ENCODE data around the gene KCNJ12.
"Not testable (repeated sequence)": the region's sequence is repeated elsewhere in the genome, so short reads cannot be mapped to it uniquely, and the experiment has no call there.

The KCNJ12 gene

DNA sequence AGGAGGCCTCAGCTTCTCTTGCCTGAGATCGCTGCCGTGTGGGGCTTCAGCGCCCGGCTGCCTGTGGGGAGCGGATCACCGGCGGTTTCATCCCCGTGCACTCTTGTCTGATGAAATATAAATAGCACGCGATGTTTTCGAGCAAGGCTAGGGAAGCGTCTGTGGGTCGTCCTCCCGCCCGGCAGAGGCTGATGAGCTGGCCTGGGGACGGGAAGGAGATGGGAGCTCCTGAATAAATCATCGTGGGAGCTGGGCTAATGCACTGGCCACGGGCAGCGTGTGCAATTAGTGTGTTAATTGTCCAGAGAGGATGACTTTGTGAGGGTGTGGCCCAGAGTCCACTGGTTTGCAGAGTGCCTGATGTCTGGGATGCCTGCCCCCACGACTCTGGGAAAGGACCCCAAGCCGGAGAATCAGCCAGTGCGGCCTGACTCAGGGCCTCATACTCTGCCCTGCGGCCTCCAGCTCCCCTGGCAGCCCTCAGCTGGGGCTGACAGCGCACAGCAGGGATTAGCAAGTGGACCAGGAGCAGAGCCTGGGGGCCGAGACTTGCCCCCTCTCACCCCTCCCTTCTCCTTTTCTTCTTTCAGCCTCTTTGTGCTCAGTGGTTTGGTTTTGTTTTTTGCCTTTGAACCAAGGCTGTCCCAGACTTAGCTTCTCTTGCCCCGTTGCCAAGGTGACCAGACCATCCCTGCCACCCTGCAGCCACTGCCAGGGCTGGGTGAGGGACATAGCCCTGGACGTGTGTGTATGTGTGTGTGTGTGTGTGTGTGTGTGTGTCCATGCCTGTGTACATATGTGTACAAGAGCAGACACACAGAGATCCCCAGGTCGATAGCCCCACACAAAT is 21.4 kb downstream of the KCNJ12 start:
- TF ChIP-seq, protein P1, sequence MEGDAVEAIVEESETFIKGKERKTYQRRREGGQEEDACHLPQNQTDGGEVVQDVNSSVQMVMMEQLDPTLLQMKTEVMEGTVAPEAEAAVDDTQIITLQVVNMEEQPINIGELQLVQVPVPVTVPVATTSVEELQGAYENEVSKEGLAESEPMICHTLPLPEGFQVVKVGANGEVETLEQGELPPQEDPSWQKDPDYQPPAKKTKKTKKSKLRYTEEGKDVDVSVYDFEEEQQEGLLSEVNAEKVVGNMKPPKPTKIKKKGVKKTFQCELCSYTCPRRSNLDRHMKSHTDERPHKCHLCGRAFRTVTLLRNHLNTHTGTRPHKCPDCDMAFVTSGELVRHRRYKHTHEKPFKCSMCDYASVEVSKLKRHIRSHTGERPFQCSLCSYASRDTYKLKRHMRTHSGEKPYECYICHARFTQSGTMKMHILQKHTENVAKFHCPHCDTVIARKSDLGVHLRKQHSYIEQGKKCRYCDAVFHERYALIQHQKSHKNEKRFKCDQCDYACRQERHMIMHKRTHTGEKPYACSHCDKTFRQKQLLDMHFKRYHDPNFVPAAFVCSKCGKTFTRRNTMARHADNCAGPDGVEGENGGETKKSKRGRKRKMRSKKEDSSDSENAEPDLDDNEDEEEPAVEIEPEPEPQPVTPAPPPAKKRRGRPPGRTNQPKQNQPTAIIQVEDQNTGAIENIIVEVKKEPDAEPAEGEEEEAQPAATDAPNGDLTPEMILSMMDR (IDR thresholded peaks at IDR 0.05; ENCODE audit: low read depth, low read length): no peak
- peak; percentile 74 for DNase-seq (ENCODE audit: low read depth, low spot score)
- in situ Hi-C loops (cut with HindIII; ENCODE audit: low sequenced_read_pairs): no loop called here
- H3K4me3 ChIP-seq (ENCODE audit: low read depth, low read length): no peak overlapping the region

- in situ Hi-C loops (cut with HindIII; ENCODE audit: low sequenced_read_pairs): no loop called here
- H3K4me3 ChIP-seq (ENCODE audit: low read depth, low read length): no peak overlapping the region
- no peak for DNase-seq (ENCODE audit: low read depth, low spot score)
- TF ChIP-seq, protein P1 (IDR thresholded peaks at IDR 0.05; ENCODE audit: low read depth, low read length): no peak
Measured at GRCh38 chr17:21399474-21400186, 23.5 kb downstream of the KCNJ12 start.

DNA sequence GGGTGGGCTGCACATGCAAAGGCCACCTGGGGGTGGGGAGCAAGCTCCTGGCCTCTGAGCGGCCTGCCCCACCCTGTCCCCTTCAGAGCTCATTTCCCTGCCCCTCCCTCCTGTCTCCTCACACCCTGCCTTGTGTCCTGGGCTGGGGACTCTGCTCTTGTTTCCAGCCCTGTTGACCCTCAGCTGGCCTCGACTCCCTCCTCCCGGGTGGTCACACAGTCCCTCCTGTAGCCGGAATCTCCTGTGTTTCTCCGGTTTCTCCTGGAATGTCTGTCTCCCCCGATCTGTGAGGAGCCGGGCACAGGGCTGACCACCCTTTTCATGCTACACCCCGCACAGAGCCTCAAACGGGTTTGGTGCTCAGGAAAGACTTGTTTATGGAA is 24.0 kb downstream of the KCNJ12 start:
- DNase-seq (ENCODE audit: low read depth, low spot score); in situ Hi-C loops (cut with HindIII; ENCODE audit: low sequenced_read_pairs): not testable (repeated sequence)

GRCh38 chr17:21400816-21401593 is 24.8 kb downstream of the KCNJ12 start:
- DNase-seq (ENCODE audit: low read depth, low spot score): no peak
- no peak overlapping the region for H3K4me3 ChIP-seq (ENCODE audit: low read depth, low read length)
- TF ChIP-seq, protein P1 (IDR thresholded peaks at IDR 0.05; ENCODE audit: low read depth, low read length): no peak
- in situ Hi-C loops (cut with HindIII; ENCODE audit: low sequenced_read_pairs): no loop called here

More for the DNA sequence above, 24.0 kb downstream of the KCNJ12 start:
- H3K4me3 ChIP-seq (ENCODE audit: low read depth, low read length): not testable (repeated sequence)

DNA sequence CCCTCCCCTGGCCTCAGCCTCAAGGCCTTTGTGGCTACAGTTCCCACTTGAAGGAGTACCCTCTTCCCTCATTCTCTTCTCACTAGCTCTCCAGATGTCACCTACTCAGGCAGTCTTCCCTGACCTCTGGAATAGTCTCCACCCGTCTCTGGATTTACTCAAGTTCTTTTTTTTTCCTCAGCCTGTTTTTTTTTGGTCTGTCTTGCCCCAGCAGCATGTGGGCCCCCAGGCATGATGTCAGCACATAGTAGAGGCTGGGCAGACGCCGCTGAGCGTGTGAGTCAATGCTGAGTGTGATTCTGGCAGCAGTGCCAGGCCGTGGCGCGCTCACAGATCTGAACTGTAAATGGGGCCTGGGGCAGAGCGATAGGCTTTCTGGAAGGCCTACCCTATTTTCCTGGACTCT is 26.0 kb downstream of the KCNJ12 start:
- in situ Hi-C loops (cut with HindIII; ENCODE audit: low sequenced_read_pairs); H3K4me3 ChIP-seq (ENCODE audit: low read depth, low read length): not testable (repeated sequence)
- DNase-seq (ENCODE audit: low read depth, low spot score): peak; percentile 95

DNA sequence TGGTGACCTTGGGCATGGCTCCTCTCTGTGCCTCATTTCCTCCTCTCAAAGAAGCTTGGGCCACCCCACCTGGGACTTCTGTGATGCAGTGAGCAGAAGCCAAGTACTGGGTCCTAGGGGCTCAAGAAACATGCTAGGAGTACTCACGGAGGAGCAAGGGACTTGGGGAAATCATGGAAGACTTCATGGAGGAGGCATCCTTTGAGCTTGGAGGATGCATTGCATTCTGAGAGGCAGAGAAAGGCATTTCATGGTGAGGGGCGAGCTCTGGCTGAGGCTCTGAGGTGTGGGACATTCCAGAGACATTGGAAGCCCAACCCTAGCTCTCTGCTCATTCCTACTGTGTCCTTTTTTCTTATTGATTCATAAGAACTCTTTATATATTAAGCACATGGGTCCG is 26.8 kb downstream of the KCNJ12 start:
- H3K4me3 ChIP-seq (ENCODE audit: low read depth, low read length); in situ Hi-C loops (cut with HindIII; ENCODE audit: low sequenced_read_pairs); DNase-seq (ENCODE audit: low read depth, low spot score): not testable (repeated sequence)

GRCh38 chr17:21404106-21404505 is 27.9 kb downstream of the KCNJ12 start:
- DNase-seq (ENCODE audit: low read depth, low spot score); H3K4me3 ChIP-seq (ENCODE audit: low read depth, low read length); in situ Hi-C loops (cut with HindIII; ENCODE audit: low sequenced_read_pairs): not testable (repeated sequence)

- DNase-seq (ENCODE audit: low read depth, low spot score); H3K4me3 ChIP-seq (ENCODE audit: low read depth, low read length); in situ Hi-C loops (cut with HindIII; ENCODE audit: low sequenced_read_pairs): not testable (repeated sequence)
Measured at GRCh38 chr17:21404539-21404938, 28.4 kb downstream of the KCNJ12 start.

DNA sequence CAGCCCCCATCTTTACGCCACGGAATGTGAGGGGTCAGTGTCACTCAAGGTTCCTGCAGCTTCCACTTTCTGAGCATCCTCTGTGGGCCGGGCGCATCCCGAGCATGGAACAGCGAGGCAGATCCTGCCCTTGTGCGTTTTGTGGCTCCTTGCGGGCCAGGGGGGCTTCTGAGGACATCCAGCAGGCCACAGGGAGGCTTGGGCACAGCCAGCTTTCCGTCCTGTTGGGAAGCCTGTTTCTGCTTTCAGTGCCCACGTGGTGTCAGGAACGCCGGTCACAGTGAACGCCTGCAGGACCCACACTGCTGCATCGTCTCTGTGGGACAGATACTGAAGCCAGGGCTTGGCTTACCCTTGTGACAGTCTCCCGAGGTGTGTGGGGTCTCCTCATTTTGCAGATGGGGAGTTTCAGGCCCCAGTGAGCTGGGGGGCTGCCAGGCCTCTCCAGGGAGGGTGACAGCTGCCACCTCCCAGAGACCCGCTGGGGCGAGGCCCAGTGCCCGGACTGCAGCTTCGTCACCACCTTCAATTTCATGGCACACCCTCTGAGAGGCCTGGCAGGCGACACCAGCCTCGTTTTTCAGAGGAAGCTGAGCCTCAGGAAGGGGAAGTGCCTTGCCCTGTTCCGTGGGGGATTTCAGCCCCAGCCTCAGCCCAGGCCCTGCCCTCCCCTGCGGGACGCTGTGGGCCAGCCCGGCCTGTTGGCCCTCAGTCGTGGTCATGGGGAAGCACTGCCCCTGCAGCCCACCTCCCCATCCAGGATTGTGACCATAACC is 29.0 kb downstream of the KCNJ12 start:
- DNase-seq (ENCODE audit: low read depth, low spot score); H3K4me3 ChIP-seq (ENCODE audit: low read depth, low read length); in situ Hi-C loops (cut with HindIII; ENCODE audit: low sequenced_read_pairs): not testable (repeated sequence)

- in situ Hi-C loops (cut with HindIII; ENCODE audit: low sequenced_read_pairs): not testable (repeated sequence)
Measured at GRCh38 chr17:21405904-21406400, 29.8 kb downstream of the KCNJ12 start.

DNA sequence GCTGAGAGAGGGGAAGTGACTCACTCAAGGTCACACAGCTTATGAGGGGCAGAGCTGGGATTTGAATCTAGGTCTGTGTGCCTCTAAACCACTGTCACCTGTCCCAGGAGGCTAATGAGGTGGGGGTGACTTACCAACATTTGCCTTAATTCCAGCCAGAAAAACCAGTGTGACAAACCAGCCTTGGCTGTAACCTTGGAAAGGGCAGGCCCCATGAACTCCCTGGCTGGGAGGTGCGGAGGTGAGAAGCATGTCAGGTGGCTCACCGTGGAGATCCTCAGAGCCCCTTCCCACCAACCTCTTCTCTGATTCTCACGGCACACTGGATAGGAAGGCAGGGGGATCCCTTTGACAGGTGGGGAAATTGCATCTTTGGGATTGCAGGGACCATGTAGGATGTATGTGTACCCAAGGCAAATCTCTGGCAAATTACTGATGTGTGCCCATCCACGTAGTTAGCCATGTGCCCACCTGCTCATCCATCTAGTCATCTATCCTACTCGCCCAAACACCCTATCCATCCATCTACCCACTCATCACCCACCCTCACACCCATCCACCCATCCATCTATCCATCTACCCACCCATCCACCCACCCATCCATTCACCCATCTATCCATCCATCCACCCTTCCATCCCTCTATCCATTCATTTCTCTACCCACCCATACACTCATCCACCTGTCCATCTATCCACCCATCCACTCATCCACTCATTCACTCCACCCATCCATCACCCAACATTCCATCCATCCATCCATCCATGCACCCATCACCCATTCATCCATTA is 30.7 kb downstream of the KCNJ12 start:
- DNase-seq (ENCODE audit: low read depth, low spot score); in situ Hi-C loops (cut with HindIII; ENCODE audit: low sequenced_read_pairs); H3K4me3 ChIP-seq (ENCODE audit: low read depth, low read length): not testable (repeated sequence)

More at GRCh38 chr17:21405904-21406400, 29.8 kb downstream of the KCNJ12 start:
- DNase-seq (ENCODE audit: low read depth, low spot score); H3K4me3 ChIP-seq (ENCODE audit: low read depth, low read length): not testable (repeated sequence)

DNA sequence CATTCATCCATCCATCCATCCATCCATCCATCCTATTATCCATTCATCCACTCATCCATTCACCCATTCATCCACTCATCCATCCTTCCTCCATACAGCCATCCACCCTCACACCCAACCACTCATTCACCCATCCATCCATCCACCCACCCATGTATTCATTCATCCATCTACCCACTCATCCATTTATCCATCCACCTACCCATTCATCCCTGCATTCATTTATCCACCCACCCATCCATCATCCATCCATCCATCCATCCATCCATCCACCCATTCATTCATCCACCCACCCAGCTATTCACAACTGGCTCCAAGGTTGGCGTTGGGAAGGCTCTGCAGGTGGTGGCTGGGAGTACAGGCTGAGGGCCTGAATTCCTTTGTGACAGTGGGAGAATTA is 31.6 kb downstream of the KCNJ12 start:
- in situ Hi-C loops (cut with HindIII; ENCODE audit: low sequenced_read_pairs); DNase-seq (ENCODE audit: low read depth, low spot score); H3K4me3 ChIP-seq (ENCODE audit: low read depth, low read length): not testable (repeated sequence)
